Keratinocyte (primary cell): ENCODE results near the gene EFEMP1. TPM values are rescaled to one million over a fixed set of nuclear protein-coding genes. Genes with fewer than 3 reads are reported as not detected.
A peak's percentile ranks its signal among the peaks of the same experiment; 100 is the strongest.

Experiments
- DNase-seq: peaks from one replicate; pipeline ENCODE4 v3.0.0-alpha.2; 2011; ENCODE audit warnings: low read depth, missing footprints, low spot score
- FAIRE-seq: peaks from 2 replicates; lab custom pipeline; 2011; peaks lifted over from hg19 to GRCh38; lab: Jason Lieb, UNC
- H2AFZ ChIP-seq: 2 replicates; pipeline ENCODE4 v1.6.0; 2012; ENCODE audit warnings: low read length, control low read depth, inconsistent platforms; ENCODE audit not compliant: control insufficient read depth
- H3K27ac ChIP-seq: 2 replicates; pipeline ENCODE4 v1.5.1; 2011; ENCODE audit warnings: low read length; ENCODE audit not compliant: control insufficient read depth, insufficient read depth
- H3K27me3 ChIP-seq: 3 replicates; pipeline ENCODE4 v1.6.0; 2011; ENCODE audit warnings: low read length; ENCODE audit not compliant: control insufficient read depth, insufficient read depth; ENCODE audit errors: extremely low read depth
- H3K36me3 ChIP-seq, 2 experiments: 2 replicates in 1 of 2; 3 replicates in 1 of 2; pipeline ENCODE4 v1.5.1; 2011; ENCODE audit warnings: low read length in 2 of 2, mild to moderate bottlenecking in 1 of 2; ENCODE audit not compliant: control insufficient read depth in 2 of 2, insufficient read depth in 2 of 2; ENCODE audit errors: extremely low read depth in 1 of 2
- H3K4me1 ChIP-seq: 3 replicates; pipeline ENCODE4 v1.5.1; 2011; ENCODE audit warnings: low read length; ENCODE audit not compliant: control insufficient read depth, insufficient read depth; ENCODE audit errors: extremely low read depth
- H3K4me2 ChIP-seq: 3 replicates; pipeline ENCODE4 v1.6.0; 2011; ENCODE audit warnings: low read depth, low read length; ENCODE audit not compliant: control insufficient read depth, insufficient read depth; ENCODE audit errors: extremely low read depth
- H3K4me3 ChIP-seq, 3 experiments: fragments of 200-600 bp in 1 of 3; sonication (generic) in 1 of 3; 2 replicates in 2 of 3; 3 replicates in 1 of 3; pipeline ENCODE4 v1.5.1; 2011 to 2016; ENCODE audit warnings: low read length in 3 of 3, mild to moderate bottlenecking in 3 of 3, control low read depth in 2 of 3, inconsistent platforms in 1 of 3, low read depth in 1 of 3, mixed read lengths in 1 of 3, mixed run types in 1 of 3, moderate library complexity in 1 of 3; ENCODE audit not compliant: control insufficient read depth in 2 of 3, insufficient read depth in 2 of 3; ENCODE audit errors: extremely low read depth in 1 of 3
- H3K79me2 ChIP-seq: 2 replicates; pipeline ENCODE4 v1.6.0; 2012; ENCODE audit warnings: low read length; ENCODE audit not compliant: control insufficient read depth, insufficient read depth
- H3K9ac ChIP-seq: 3 replicates; pipeline ENCODE4 v1.6.0; 2011; ENCODE audit warnings: low read length; ENCODE audit not compliant: control insufficient read depth, insufficient read depth; ENCODE audit errors: extremely low read depth
- H3K9me1 ChIP-seq: 3 replicates; pipeline ENCODE4 v1.6.0; 2011; ENCODE audit warnings: low read length; ENCODE audit not compliant: control insufficient read depth, insufficient read depth; ENCODE audit errors: extremely low read depth
- H3K9me3 ChIP-seq: 2 replicates; pipeline ENCODE4 v1.5.1; 2012; ENCODE audit warnings: low read depth, low read length; ENCODE audit not compliant: control insufficient read depth
- H4K20me1 ChIP-seq: 3 replicates; pipeline ENCODE4 v1.6.0; 2011; ENCODE audit warnings: low read length; ENCODE audit not compliant: control insufficient read depth, insufficient read depth; ENCODE audit errors: extremely low read depth
- EZH2 ChIP-seq: IDR thresholded peaks from one replicate; pipeline ENCODE4 v1.6.1; 2012; ENCODE audit warnings: inconsistent platforms, mild to moderate bottlenecking, low read length, moderate library complexity
- dilution Hi-C: fragments of 300-500 bp; cut with MboI; formaldehyde crosslinking; loops from one replicate; pipeline ENCODE4 v1.7.0; 2020; ENCODE audit warnings: low sequenced_read_pairs; ENCODE audit not compliant: extremely low pct_ligation_motif_present
- polyA plus RNA-seq, 5 experiments: library from polyadenylated mRNA; depleted of rRNA in 3 of 5; stranded (reverse) in 3 of 5; stranded (forward) in 1 of 5; unstranded in 1 of 5; fragments of >200 nt; gene quantifications; 1 replicate in 1 of 5; 2 replicates in 3 of 5; 3 replicates in 1 of 5; pipeline versions ENCODE4 v1.2.1 to v1.2.3, GENCODE V29; 2011 to 2012; ENCODE audit warnings: missing spikeins in 2 of 5, low read depth in 1 of 5, low replicate concordance in 1 of 5
- TF ChIP-seq, protein P1 (sequence below), 3 experiments: IDR thresholded peaks in 1 of 3; conservative IDR thresholded peaks in 1 of 3; optimal IDR thresholded peaks in 1 of 3; 2 replicates in 2 of 3; 3 replicates in 1 of 3; pipeline versions ENCODE3 to v1.5.1; 2011; ENCODE audit warnings: low read length in 3 of 3, mild to moderate bottlenecking in 3 of 3, moderate library complexity in 2 of 3, control low read depth in 1 of 3, inconsistent platforms in 1 of 3; ENCODE audit not compliant: insufficient read depth in 2 of 3; ENCODE audit errors: extremely low read depth in 1 of 3

EFEMP1 gene
- polyA plus RNA-seq, 1 donor (not counting 4 experiments of a cell fraction or from before 2014, with no cell fraction given): 234 TPM

DNA sequence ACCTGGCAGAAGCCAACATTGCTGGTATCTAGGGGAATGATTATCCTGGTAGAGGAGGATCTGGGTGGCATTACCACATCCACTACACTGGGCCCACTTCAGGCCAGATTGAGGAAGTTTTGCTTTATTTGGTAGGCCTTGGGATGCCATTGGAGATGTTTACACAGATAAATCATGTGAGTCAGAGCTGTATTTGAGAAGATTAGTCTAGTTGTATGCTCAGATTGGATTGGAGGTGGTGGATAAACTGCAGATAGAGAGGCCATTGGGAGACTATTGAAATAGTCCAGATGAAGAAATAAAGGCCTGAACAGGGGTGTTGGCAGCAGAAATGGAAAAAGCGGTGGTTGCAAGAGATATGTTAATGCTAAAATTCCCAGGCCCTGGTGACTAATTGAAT, 81.5 kb downstream of the EFEMP1 start:
- Histone ChIP-seq H2AFZ (no peak overlapping the region), H3K79me2 (no peaks in the 10 kb centered on the region), H3K4me2 (no peak overlapping the region), H3K4me1 (peaks cover 46% of the 10 kb centered on the region), H3K9me3 (no peaks in the 10 kb centered on the region), H4K20me1 (no peaks in the 10 kb centered on the region), H3K4me3 (no peak overlapping the region), H3K27ac (no peak overlapping the region), H3K9me1 (no peaks in the 10 kb centered on the region), H3K27me3 (no peaks in the 10 kb centered on the region), H3K9ac (no peak overlapping the region), H3K36me3 (no peaks in the 10 kb centered on the region)
- DNase-seq (no peak), FAIRE-seq (peak; percentile 53)
- TF ChIP-seq, protein P1, sequence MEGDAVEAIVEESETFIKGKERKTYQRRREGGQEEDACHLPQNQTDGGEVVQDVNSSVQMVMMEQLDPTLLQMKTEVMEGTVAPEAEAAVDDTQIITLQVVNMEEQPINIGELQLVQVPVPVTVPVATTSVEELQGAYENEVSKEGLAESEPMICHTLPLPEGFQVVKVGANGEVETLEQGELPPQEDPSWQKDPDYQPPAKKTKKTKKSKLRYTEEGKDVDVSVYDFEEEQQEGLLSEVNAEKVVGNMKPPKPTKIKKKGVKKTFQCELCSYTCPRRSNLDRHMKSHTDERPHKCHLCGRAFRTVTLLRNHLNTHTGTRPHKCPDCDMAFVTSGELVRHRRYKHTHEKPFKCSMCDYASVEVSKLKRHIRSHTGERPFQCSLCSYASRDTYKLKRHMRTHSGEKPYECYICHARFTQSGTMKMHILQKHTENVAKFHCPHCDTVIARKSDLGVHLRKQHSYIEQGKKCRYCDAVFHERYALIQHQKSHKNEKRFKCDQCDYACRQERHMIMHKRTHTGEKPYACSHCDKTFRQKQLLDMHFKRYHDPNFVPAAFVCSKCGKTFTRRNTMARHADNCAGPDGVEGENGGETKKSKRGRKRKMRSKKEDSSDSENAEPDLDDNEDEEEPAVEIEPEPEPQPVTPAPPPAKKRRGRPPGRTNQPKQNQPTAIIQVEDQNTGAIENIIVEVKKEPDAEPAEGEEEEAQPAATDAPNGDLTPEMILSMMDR (optimal IDR thresholded peaks at IDR 0.05 in 1 of 3, IDR thresholded peaks at IDR 0.05 in 1 of 3, conservative IDR thresholded peaks at IDR 0.05 in 1 of 3; ENCODE audit: extremely low read depth in 1 of 3, insufficient read depth in 2 of 3, low read length in 3 of 3): no peak
- no peak for TF ChIP-seq EZH2
- dilution Hi-C loops: no loop called here

DNA sequence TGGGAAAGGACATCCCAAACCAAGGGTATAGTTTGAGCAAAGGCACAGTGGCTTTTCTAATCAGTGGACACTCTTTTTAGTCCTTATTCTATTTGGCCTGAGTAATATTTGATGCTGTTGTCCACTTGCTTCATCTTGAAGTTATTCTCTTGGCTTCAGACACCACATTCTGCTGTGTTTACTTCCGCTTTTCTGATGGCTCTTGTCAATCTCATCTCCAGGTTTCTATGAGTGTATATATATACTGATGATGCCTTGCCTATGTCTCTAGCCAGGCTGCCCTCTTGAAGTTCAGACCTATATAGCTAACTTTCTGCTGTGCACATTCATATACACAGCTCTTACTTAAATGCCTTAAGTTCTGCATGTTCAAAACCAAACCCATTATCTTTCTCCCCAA, 83.1 kb downstream of the EFEMP1 start:
- FAIRE-seq (no peak), DNase-seq (no peak)
- TF ChIP-seq, protein P1 (optimal IDR thresholded peaks at IDR 0.05 in 1 of 3, IDR thresholded peaks at IDR 0.05 in 1 of 3, conservative IDR thresholded peaks at IDR 0.05 in 1 of 3; ENCODE audit: extremely low read depth in 1 of 3, insufficient read depth in 2 of 3, low read length in 3 of 3): no peak
- TF ChIP-seq EZH2: no peak
- Histone ChIP-seq H3K4me1 (peaks cover 46% of the 10 kb centered on the region), H3K9me1 (no peaks in the 10 kb centered on the region), H3K27ac (peak overlapping the region; percentile 59), H4K20me1 (no peaks in the 10 kb centered on the region), H3K9ac (no peak overlapping the region), H3K27me3 (no peaks in the 10 kb centered on the region), H3K9me3 (no peaks in the 10 kb centered on the region), H2AFZ (peak overlapping the region; percentile 8), H3K4me2 (no peak overlapping the region), H3K79me2 (no peaks in the 10 kb centered on the region), H3K36me3 (no peaks in the 10 kb centered on the region), H3K4me3 (no peak overlapping the region)
- dilution Hi-C loops: no loop called here
